SK-MEL-5 (cell line): ENCODE data around the gene TSEN15. TPM values are rescaled to one million over a fixed set of nuclear protein-coding genes. Genes with fewer than 3 reads are reported as not detected.
"Not testable (repeated sequence)": the region's sequence is repeated elsewhere in the genome, so short reads cannot be mapped to it uniquely, and the experiment has no call there.

Source experiments
- DNase-seq: peaks from one replicate; pipeline ENCODE4 v3.0.0-alpha.2; 2016; ENCODE audit warnings: low read depth, low spot score
- in situ Hi-C: cut with HindIII; loops from 2 replicates; pipeline ENCODE4 v1.10.0; 2016; ENCODE audit warnings: low sequenced_read_pairs, high pct_unique_total_duplicates, low pct_unique_long_range_greater_than_20kb
- total RNA-seq: library from RNA; depleted of rRNA; stranded (reverse); fragments of >200 nt; shearing (Covaris generic); gene quantifications from 2 replicates; pipeline ENCODE4 v1.2.3, GENCODE V29; 2014

Gene TSEN15
- total RNA-seq, 1 experiment from 2014 or later = 83.2 TPM

GRCh38 chr1:184072376-184072775, 20.8 kb downstream of the TSEN15 start:
- in situ Hi-C loops = no loop called here
- no peak for DNase-seq

GRCh38 chr1:184074383-184074782, 22.9 kb downstream of the TSEN15 start:
- no peak for DNase-seq
- in situ Hi-C loops = no loop called here

- in situ Hi-C loops = no loop called here
- peak; percentile 76 for DNase-seq
Observed at GRCh38 chr1:184075055-184076029, 23.8 kb downstream of the TSEN15 start.

- DNase-seq = no peak
- in situ Hi-C loops = no loop called here
Observed at GRCh38 chr1:184078564-184079249, 27.2 kb downstream of the TSEN15 start.

- in situ Hi-C loops = no loop called here
- DNase-seq = no peak
Observed at GRCh38 chr1:184080309-184080708, 28.8 kb downstream of the TSEN15 start.

GRCh38 chr1:184082541-184083415, 31.2 kb downstream of the TSEN15 start:
- in situ Hi-C loops = no loop called here
- no peak for DNase-seq

GRCh38 chr1:184085667-184086066, 34.1 kb downstream of the TSEN15 start:
- in situ Hi-C loops = no loop called here
- DNase-seq = no peak

GRCh38 chr1:184088037-184088436, 36.5 kb downstream of the TSEN15 start:
- in situ Hi-C loops = no loop called here
- no peak for DNase-seq

- in situ Hi-C loops = no loop called here
- DNase-seq = no peak
Observed at GRCh38 chr1:184093071-184093470, 41.5 kb downstream of the TSEN15 start.

GRCh38 chr1:184096005-184096404, 44.5 kb downstream of the TSEN15 start:
- no peak for DNase-seq
- in situ Hi-C loops = no loop called here

- in situ Hi-C loops, DNase-seq: not testable (repeated sequence)
Observed at GRCh38 chr1:184096580-184096979, 45.0 kb downstream of the TSEN15 start.

GRCh38 chr1:184101141-184101540, 49.6 kb downstream of the TSEN15 start:
- in situ Hi-C loops = no loop called here
- peak; percentile 22 for DNase-seq

GRCh38 chr1:184101571-184101970, 50.0 kb downstream of the TSEN15 start:
- in situ Hi-C loops = no loop called here
- no peak for DNase-seq

- DNase-seq = no peak
- in situ Hi-C loops = no loop called here
Observed at GRCh38 chr1:184110272-184111204, 59.0 kb downstream of the TSEN15 start.

- no peak for DNase-seq
- in situ Hi-C loops = no loop called here
Observed at GRCh38 chr1:184112176-184112948, 60.8 kb downstream of the TSEN15 start.

- in situ Hi-C loops = no loop called here
- no peak for DNase-seq
Observed at GRCh38 chr1:184113251-184113650, 61.7 kb downstream of the TSEN15 start.
